HFF-Myc (cell line): ENCODE results near the gene RBM18.
A peak's percentile ranks its signal among the peaks of the same experiment; 100 is the strongest.

Experiments used
- DNase-seq: peaks from one replicate; pipeline ENCODE4 v3.0.0-alpha.2; 2011; ENCODE audit warnings: low read depth; ENCODE audit errors: extremely low read depth
- H3K4me3 ChIP-seq: replicated peaks from 2 replicates; pipeline ENCODE4 v1.5.1; 2011; ENCODE audit warnings: low read depth, mild to moderate bottlenecking, control low read depth, low read length
- TF ChIP-seq, protein P1 (sequence below): IDR thresholded peaks from 2 replicates; pipeline ENCODE4 v1.5.1; 2012; ENCODE audit warnings: mild to moderate bottlenecking, low read depth, low read length, control low read depth; ENCODE audit errors: missing control alignments

Gene RBM18

DNA sequence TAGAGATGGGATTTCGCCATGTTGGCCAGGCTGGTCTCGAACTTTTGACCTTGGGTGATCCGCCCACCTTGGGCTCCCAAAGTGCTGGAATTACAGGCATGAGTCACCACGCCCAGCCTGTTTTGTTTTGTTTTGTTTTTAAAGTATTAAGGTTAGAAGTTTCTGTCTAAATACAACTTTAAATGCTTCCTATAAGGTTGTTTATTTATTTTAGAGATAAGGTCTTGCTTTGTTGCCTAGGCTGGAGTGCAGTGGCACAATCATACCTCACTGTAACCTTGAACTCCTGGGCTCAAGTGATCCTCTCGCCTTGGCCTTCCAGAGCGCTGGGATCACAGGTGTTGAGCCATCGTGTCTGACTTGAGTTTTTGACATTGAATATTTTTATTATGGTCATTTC, 11.5 kb upstream of the RBM18 start:
- TF ChIP-seq, protein P1, sequence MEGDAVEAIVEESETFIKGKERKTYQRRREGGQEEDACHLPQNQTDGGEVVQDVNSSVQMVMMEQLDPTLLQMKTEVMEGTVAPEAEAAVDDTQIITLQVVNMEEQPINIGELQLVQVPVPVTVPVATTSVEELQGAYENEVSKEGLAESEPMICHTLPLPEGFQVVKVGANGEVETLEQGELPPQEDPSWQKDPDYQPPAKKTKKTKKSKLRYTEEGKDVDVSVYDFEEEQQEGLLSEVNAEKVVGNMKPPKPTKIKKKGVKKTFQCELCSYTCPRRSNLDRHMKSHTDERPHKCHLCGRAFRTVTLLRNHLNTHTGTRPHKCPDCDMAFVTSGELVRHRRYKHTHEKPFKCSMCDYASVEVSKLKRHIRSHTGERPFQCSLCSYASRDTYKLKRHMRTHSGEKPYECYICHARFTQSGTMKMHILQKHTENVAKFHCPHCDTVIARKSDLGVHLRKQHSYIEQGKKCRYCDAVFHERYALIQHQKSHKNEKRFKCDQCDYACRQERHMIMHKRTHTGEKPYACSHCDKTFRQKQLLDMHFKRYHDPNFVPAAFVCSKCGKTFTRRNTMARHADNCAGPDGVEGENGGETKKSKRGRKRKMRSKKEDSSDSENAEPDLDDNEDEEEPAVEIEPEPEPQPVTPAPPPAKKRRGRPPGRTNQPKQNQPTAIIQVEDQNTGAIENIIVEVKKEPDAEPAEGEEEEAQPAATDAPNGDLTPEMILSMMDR: no peak
- no peak for DNase-seq
- H3K4me3 ChIP-seq: no peak overlapping the region

DNA sequence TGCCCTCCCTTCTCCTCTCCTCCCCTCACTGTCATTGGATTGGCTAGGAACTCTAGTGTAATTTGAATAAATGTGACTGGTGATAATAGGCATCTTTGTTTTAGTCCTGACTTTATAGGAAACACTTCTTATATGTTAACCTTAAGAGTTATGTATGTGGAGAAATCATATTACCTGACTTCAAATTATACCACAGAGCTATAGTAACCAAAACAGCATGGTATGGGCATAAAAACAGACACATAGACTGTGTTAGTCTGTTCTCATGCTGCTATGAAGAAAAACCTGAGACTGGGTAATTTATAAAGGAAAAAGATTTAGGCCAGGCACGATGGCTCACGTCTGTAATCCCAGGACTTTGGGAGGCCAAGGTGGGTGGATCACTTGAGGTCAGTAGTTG, 9.4 kb upstream of the RBM18 start:
- TF ChIP-seq, protein P1: no peak
- no peak for DNase-seq
- no peak overlapping the region for H3K4me3 ChIP-seq

DNA sequence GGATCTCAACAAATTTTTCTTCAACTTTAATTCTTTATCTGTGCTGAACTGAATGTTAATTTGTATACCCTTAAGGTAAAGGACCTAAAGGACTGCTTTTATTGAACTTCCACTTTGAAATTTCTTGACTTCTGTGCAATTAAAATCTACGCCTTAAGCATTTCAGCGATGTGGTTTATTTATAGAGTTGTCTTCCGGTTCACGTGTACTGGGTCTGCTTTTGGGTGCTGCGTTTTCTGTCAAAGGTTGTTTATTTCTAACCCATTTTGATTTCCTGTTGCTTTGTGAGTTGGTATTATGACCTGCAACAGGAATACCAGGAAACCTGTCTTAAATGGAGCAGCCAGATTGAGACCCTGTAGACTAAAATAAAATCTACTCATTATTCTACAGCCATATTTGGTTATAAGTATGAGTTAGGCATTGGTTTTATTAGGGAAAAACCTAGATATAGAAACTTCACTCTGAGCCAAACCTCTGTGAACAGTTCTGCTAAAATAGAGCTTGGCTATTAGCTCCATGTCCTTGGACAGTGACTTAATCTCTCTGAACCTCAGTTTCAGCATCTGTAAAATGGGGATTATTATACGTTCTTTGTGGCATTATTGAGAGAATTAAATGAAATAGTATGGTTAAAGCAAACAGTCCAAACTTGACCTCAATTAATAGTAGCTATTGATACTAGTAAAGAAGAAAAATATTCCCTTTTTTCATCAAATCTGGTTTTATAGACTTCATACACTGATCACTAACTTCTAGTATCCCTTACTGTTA, 3.6 kb upstream of the RBM18 start:
- H3K4me3 ChIP-seq: no peak overlapping the region
- no peak for DNase-seq
- TF ChIP-seq, protein P1: no peak

DNA sequence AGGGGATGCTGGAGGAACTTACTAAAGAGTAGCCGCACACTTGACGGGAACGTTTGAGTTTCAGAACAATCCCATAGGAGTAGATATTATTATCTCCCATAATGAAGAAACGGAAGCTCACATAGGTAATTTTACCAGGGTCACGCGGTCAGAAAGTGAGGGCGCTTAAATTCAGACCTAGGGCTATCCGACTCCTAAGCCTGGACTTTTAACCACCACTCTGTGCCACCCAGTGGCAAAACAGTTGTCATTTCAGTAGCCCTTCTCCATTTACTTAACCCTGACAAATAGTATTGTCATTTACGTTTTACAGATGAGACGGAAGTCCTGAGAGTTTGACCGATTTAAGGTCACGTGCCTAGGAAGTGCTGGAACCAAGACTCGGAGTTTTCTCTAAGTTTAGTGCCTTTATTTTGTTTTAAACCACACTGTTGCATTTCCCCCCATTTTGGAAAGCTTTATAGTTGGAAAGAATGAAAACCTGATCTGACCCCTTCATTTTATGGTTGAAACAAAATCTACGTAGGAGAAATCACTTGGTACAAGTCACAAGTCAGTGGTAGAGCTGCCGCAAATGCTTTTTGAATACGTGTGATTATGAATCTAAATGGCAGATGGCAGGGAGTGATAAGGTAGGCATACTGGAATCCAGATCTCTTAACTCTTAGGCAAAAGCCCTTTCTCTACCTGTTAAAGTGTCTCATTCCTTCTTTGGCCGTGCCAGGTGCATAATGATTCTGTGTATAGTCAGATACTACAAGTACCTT, 692 bp upstream of the RBM18 start:
- peak overlapping the region; percentile 80 for H3K4me3 ChIP-seq
- DNase-seq: no peak
- TF ChIP-seq, protein P1: no peak

DNA sequence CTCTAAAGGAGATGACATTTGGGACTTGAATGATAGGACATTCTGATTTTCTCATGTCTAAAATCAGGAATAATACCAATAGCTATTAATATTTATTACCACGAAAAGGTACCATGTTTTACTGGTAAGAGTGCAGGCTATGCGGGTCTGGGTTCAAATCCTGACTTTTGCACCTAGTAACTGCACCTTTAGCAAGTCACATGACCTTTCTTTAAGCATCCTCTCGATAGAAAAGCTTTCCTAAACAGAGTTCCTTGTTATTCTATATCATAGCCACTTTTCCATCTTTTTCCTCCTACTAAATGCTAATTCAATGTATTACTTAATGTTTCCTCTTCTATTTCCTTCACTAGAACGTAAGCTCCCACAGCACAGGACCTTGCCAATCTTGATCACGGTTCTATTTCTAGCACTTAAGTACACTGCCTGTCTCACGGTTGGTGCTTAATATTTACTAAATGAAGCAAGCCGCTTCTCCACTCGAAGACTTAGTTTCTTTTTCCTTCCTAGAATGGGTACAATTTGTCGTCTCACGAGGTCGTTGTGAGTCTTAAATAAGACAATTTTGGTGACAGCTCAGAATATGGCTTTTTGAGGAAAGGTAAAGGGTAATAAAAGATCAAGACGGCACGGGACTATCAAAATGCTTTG, 816 bp downstream of the RBM18 start:
- TF ChIP-seq, protein P1: no peak
- no peak for DNase-seq
- peak overlapping the region; percentile 80 for H3K4me3 ChIP-seq

DNA sequence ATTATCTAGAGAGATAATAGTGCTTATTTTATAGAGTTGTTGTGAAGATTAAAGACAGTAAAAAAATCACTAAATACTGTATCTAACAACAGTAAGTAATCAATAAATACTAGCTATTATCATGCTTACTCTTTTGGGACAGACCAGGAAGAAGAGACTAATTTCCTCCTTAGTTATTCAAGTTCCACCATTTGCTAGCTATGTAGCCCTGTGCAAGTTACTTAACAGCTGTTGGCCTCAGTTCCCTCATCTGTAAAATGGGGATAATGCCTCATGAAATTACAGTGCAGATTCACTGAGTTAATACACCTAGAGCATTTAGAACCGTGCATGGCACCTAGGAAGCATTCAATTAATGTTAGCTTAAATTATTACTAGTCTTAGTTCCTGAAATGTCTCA, 2.6 kb downstream of the RBM18 start:
- TF ChIP-seq, protein P1: no peak
- no peak overlapping the region for H3K4me3 ChIP-seq
- no peak for DNase-seq
